HG02852 (cell line): Measurements from ENCODE around the gene OMP.
"Not testable (repeated sequence)": the region's sequence is repeated elsewhere in the genome, so short reads cannot be mapped to it uniquely, and the experiment has no call there.

Experiments used
- ATAC-seq: cut with Tn5 transposase; IDR thresholded peaks from one replicate; pipeline ENCODE4 v1.9.1; 2021; ENCODE audit warnings: mild to moderate bottlenecking, moderate library complexity; ENCODE audit not compliant: unreplicated experiment

OMP gene

DNA sequence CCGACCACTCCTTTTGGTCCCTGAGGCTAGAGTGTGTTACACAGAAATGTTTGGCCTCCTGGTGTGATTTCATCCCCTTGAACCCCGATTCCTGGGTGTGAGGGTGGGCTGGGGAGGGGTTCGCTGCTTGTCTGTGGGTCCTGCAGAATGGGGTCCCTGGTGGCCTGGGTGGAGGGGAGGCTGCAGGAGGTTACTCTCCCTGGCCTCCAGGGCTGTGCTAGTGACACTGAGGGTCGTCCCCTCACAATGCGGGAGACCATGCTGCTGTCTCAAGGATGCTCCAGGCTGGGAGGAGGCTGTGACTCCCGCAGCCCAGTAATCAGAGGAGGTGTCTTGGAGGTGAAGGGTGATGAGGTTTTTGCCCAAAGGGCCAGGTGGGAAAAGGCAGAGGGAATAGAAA lies 17.0 kb upstream of the OMP start:
- ATAC-seq = no peak

DNA sequence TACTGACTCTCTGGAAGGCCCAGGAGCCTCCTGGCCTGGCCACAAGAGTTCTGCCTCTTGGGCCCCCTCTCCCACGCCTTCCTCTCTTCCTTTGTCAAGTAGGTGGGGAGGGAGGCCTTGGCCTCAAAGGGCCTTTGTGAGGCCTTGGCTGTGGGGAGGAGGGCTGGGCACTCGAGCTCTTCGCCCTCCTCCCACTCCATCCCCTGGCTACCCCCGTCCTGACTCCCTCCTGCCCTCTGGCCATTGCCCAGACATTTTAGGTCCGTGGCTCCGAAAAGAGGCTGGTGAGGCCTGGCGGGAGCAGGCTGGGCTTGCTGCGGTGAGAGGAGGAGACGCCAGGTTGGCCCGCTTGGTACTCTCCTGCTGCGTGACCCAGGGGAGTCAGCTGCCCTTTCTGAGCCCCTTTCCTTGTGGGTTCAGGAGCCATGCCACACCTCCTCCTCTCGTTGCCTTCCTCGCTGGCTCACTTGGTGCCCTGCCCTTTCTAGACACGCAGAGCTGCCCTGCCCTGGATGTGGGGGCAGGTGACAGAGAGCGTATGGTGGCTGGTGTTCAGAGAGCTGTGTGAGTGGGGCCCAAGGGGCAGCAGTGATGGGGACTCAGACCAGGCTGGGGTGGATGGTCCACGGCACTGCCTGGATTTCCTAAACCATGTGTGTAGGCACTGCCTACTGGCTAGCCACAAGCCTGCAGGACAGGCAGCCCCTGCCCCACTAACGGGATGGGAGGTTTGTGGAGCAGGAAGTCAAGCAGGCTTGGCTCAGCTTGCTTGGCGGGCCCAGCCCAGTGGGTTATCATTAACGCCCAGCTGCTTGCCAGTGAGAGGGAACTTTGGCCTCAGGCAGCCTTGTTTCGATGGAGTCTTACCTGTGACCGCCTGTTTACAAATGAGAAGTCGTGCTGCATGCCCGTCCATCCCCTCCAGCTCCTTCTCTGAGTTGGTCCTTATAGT lies 15.8 kb upstream of the OMP start:
- no peak for ATAC-seq

DNA sequence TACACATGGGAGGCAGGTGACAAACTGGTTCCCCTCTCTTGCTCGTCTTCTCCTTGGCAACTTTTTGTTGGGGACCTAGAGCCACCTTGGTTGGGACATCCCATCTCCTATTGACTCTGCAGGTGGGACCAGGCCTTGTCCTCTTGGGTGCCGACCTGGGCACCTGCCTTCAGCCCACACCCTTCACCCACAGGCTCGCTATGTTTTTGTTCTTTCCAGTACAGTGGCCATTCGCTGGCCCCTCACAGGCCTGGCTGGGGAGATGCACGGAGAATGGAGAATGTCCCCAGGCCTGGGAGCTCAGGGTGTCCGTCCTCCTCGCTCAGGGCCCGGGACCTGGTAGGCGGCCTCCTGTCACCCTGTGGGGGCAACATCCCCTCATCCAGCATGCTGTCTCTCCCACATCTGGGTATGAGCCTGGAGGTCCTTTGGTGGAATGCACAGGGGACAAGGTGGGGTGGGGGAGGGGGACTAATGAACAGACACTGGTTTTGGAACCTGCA lies 14.9 kb upstream of the OMP start:
- no peak for ATAC-seq

DNA sequence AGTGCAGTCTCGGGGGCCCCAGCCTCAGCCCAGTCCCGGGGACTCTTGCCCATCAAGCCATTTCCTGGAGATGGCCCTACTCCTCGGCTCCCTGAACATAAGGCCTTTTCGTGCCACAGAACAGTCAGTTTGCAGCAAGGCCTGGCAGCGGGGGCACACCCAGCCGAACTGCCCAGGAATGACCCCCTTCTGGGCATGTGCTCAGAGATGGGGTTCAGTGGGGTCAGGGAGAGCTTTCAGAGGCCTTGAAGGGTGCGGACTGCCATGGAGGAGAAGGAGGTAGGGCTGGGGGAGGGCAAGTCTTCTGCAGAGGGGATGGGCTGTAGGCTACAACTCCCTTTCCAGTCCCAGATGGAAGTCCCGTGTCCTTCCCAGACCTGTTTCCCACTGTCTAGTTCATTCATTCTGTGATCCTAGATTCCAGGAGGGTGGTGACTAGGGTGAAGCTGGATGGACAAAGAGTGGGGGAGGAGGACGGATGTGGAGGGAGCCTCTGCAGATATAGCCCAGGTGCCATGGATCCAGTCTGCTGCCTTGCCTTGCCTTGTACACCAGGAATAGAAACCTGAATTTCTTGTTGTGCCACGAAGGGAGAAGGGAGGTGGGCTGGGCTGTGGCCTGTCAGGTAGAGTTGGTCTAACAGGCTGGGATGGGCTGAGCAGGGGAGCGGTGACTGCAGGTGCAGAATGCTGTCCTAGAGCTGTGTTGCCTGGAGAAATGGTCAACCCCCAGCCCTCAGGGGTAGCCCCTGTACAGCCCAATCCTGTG lies 14.2 kb upstream of the OMP start:
- ATAC-seq = no peak

DNA sequence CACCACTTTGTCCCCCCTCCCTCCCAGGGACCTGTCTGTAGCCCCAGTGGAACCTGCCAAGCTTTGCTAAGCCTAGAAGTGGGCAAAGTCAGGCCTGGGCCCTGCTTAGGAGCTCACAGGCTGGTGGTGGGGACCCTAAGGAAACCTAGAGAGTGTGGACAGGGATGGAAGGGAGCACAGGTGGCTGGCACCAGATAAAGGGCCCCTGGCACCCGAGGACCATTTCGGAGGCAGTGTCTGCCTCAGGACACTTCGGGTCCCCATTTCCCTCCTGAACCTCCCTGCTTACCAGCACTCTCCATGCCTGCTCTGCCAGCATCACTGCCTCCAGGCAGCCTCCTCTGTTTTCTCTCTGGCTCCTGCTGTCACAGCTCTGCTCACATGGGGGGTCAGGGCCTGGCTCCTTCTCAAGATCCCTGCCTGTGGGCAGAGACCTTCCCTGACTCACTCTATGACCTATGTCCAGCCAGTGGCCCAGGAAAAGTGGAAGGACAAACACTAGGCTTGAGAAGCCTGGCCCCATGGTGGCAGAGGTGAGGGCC lies 13.6 kb upstream of the OMP start:
- ATAC-seq = no peak

DNA sequence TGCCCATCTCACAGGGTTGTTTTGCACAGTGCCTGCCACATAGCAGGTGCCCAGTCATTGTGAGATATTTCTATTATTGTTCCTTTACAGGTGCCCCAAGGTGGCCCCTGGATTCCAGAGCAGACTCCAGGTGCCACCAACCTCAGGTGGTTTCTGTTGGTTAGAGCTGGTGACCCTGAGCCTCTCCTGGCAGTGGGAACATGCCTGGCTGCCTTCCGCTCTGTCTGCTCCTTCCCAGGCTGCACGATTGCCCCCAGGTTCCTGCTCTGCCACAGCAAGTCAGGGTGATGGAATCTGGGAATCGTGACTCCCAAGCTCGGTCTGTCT lies 12.6 kb upstream of the OMP start:
- ATAC-seq = no peak

DNA sequence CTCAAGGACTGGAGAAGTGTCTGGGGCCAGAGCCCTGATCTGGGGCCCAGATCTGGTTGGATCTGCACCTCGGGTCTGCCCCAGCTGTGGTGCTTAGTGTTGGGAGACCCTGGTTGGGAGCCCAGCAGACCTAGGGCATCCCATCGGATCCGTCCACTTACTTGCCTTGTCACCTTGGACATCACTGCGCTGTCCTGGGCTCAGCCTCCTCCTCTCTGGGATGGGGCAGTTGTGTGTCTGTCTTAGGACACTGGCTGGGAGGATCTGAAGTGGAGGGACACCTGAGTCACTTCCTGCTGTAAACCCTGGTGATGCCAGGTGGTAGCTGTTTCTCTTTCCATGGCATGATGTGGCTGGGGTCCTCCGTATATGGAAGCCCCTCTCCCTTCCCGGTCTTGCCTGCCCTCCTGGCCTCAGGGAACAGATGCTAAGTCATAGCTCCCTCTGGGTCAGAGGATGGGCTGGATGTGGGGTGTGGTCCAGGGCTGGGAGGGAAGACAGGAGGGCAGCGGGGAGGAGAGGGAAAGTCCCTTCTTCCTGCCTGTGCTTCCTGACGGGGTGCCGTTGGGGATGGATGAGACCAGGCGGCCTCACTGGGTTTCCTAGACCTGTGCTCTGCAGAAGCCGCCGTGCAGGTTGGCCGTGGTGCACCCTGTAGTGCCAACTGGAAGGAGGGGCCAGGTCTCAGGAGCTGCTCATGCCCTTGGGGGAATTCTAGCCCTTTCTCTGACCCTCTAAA lies 12.1 kb upstream of the OMP start:
- ATAC-seq = no peak

DNA sequence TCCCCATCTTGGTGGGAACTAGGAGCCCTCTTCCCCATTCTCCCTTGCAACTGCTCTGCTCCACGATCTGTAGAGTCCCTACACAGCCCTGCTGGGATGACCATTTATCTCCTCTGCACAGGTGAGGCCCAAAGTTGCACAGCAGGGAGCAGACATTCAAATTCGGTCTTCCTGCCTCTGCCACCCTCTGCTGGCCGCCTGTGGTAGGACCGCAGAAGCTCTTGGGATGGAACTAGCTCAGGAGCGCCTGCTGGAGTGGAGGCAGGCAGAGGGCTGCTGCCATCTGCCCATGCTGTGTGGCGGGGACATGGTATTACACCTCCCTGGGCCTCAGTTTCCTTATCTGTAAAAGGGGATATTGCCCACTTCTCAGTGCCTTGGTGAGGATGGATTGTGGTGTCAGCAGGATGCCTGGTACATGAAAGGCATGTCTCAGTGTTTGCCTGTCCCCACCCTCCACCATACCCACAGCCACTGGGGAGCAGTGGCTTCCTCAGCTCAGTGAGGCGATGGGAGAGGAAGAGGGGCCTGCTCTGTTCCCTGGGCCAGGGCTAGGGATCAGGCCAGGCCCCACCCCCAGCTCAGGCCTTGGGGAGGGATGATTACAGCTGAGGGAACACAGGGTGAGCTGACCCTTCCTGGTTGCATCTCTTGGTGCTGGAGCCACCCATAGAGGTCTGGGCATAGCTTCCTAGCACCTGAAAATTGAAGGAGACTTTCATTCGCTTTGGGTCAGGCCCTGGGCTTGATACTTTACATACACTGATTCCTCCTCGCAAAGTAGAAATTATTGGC lies 11.3 kb upstream of the OMP start:
- peak; percentile 81 for ATAC-seq

DNA sequence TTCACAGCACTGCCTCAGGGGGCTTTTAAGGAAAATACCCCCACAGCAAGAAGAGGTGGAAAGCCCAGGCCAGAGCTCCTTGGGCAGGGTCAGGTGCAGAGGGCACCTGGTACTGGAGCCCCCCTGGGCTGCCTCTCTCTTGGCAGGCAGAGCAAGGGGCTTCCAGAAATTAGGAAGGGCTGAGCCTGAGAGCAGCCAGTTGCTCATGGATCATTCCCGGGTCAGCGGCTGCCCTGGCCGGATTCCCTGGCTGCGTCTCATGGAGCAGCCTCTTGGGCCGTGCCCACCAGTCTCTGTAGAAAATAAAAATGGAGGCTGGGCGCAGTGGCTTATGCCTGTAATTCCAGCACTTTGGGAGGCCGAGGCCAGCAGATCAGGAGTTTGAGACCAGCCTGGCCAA lies 10.3 kb upstream of the OMP start:
- ATAC-seq = no peak

DNA sequence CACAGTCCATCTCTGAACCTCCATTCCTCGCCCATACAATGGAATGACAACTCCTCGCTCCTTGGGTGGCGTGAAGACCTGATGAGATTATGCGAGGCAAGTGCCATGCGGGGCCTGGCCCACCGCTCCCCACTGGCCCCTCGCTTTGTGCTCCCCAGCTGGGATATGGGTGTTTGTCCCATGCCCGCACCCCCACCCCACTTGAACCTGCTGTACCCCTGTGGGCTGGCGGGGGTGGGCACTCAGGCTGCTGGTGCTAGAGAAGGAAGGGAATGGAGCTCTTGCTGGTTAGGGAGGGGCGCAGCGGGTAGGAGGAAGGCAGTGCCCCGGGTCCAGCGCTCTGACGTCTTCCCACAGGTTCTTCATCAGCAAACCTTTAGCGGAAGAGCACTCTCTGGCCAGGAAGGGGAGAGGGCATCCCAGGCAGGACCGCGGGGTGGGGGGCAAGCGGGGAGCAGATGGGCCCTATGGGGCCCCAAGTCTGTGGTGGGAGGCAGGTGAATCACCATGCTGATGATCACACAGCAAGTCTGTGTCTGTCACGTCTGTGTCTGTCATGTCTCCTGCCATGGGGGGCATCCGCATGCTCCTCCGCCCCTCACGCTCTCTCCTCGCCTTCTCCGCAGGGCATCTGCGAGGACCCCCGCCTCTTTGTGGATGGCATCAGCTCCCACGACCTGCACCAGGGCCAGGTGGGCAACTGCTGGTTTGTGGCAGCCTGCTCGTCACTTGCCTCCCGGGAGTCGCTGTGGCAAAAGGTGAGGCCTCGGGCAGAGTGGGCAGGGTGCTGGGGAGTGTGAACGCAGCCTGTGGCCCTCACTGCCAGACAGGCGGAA lies 9.4 kb upstream of the OMP start:
- no peak for ATAC-seq

DNA sequence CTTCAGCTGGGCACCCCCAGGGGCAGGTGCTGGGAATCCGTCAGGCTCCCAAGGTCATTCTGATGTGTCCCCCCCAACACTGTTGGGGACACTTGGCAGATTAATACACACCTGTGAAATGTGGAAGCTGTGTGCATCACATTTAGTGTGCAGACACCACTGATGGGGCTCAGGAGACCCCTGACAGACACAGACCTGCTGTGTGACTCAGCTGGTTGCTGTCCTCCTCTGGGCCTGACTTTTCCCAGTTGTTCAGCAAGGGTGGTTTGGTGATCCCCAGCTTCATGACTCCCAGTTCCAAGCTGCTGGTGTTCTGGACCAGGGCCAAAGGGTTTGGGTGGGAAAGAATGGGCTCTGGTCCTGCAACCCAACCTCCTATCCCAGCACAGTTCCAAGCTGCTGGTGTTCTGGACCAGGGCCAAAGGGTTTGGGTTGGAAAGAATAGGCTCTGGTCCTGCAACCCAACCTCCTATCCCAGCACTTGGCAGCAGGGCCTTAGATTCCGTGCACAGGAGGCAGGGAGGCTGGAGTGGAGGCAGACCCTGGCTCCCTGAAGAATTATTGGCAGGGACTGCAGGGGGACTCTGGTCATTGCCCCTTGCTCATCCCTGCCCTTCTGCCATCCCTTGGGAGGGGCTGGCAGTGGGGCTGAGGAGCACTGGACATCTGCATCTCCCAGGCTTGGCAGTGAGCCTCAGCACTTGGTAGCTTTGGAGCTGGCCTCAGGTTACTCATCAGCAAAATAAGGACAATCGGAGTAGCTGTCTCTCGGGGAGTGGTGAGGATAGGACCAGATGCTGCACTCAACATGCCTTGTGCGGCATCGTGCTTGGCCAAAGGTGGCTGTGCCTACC lies 8.4 kb upstream of the OMP start:
- no peak for ATAC-seq

DNA sequence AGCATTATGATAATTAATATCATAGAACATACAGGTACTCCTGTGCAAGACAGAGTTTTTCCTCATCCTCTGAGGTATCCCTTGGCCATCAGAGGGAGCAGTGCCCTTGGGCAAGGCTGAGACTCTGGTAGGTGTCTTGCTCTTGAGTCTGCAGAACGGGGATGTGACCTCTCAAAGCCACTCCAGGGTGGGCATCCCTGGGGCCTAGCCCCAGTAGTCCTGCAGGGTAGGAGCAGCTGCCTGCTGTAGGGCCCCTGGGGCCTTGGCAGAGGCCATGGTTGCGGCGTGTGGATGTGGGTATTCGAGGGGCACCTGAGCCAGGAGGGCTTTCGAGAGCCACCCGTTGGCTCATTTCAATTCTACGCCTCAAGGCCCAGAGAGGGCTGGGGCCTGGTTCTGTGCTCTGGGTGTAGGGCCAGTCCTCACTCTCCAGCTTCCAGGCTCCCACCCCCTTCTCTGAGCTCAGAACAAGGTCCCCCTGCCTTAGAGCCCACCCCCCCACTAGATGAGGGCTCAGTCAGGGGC lies 7.7 kb upstream of the OMP start:
- ATAC-seq = no peak

DNA sequence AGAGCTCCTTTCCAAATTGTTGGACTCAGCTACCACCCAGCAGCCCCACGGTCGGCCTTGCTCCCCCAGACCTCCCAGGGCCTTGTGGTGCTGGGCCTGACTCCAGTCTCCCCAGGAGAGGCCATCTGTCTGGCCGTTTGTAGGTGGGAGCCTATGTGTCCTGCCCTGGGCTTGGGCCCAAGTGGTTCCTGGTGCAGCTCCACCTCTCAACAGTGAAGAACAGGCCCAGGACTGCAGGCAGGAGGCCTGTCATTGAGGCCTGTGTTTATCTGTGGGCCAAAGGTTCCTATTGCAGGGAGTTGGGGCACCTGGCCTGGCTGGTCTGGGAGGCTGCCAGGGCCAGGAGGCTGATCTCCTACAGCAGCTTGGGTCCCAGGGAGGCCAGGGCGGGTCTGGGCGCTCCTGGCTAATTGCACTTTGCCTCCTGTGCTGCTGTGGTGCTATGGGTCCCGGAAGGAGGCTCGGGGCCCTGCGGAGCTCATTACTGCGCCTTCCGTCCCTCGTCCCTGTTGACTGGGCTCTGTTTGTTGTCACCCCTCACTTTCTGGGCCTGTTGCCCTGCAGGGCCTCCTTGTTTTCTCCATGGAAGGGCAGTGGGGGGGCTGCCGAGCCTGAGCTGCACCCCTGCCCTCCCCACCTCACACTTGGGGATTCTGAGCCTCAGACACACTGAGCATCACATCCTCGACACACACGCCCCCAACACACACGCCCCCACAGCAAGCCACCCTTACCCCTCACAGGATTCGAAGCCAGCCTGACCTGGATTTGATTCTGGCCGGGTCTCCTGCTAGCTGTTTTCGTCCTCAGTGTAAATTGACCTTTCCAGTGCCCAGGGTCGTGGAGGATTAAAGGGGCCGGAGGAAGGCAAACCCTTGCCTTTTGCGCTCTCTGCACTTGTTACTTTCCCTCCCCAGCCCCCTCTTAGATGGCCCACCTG lies 6.8 kb upstream of the OMP start:
- no peak for ATAC-seq

DNA sequence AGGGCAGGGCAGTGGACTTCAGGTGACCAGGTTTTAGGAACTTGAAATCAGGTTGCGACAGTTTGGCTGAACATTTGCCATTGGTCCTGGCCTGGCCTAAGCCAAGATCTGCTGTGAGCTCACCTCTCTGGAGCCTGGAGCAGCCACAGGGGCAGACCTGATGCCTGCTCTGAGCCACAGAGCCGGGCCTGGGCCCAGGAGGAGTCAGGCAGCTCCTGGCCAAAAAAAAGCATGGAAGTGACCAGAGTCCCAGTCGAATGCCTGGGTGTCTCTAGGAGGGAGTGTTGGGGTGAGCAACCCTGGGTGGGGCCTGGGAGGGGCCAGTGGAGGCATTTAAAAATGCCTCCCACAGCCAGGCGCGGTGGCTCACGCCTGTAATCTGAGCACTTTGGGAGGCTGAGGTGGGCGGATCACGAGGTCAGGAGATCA lies 6.0 kb upstream of the OMP start:
- ATAC-seq = no peak

DNA sequence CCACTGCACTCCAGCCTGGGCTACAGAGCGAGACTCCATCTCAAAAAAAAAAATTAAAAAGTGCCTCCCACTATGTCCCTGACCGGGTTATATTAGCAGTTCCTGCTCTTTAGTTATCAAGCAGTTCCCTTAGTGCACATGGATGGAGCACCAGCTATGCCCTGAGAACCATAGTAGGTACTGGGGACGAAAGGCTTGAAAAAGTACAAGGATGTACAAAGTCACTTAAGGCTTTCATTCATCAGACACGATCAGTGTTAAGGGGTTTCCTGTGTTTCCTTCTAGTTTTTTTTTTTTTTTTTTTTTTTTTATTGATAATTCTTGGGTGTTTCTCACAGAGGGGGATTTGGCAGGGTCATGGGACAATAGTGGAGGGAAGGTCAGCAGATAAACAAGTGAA lies 5.5 kb upstream of the OMP start:
- not testable (repeated sequence) for ATAC-seq

DNA sequence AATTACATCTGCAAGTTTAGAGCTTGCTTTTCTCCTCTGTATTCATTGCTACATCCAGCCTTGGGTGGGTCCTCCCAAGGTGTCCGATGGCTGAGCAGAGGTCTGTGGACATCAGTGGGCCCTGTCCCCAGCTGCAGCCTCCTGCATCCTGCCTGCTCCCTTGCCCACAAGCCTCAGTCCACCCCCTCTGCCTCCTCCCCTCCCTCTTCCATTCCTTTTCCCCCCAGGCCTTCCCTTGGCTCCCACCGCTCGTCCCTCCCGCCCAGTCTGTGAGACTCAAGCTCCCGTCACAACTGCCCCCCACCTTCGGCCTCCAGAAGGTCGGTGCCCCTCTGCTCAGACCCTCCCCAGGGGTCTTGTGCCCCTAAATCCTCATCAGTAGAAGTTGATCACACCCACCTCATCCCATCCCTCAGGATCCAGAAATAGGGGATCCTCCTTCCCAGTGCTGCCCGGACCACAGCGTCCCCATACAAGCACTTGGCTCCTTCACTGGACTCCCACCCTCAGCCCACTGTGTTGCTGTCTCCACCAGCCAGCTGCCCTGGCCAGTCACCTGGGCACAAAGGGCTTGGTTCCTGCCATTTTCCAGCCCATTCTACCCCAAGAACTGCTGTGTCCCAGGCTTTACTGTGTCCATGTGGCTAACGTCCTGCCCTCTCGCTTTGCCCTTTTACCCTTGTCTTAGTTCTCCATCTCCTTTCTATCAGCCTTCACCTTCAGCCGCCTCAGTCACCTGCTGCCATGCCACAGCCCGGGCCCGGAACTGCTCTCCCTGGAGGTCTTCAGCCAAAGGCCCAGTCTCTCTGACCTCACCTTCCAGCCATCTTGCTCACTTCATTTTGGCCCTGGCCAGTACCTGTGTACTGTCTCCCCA lies 2.2 kb upstream of the OMP start:
- ATAC-seq = no peak
